Omental fat pad (tissue), 4 donors: ENCODE data around the gene E2F6. TPM values are rescaled to one million over a fixed set of nuclear protein-coding genes. Genes with fewer than 3 reads are reported as not detected.

Experiments
- ATAC-seq: fragments of 150-250 bp; one replicate; pipeline ENCODE4 v1.9.1; 2016; ENCODE audit warnings: mild to moderate bottlenecking, moderate library complexity; ENCODE audit not compliant: low FRiP score
- DNase-seq: peaks from one replicate; pipeline ENCODE4 v3.0.0-alpha.2; 2019; ENCODE audit warnings: low spot score
- CTCF ChIP-seq, 3 donors: fragments of 450-650 bp; IDR thresholded peaks; one replicate each; pipeline ENCODE4 v1.5.1; 2016 to 2017; ENCODE audit warnings: antibody characterized with exemption in 3 of 3, mild to moderate bottlenecking in 3 of 3, moderate library complexity in 2 of 3
- total RNA-seq, 4 donors: library from RNA; depleted of rRNA; stranded (reverse); fragments of >200 nt; gene quantifications; one replicate each; pipeline ENCODE4 v1.1.0, GENCODE V29; 2016

Gene E2F6
- total RNA-seq, 4 donors from 2014 or later: 14.5 to 32.8 (median 25.8) TPM

GRCh38 chr2:11509657-11510360 lies 43.8 kb upstream of the E2F6 start:
- no peak for TF ChIP-seq CTCF (IDR thresholded peaks at IDR 0.05)
- DNase-seq: no peak

GRCh38 chr2:11508279-11508678 lies 42.3 kb upstream of the E2F6 start:
- ATAC-seq (no peak), DNase-seq (no peak)
- no peak for TF ChIP-seq CTCF (IDR thresholded peaks at IDR 0.05)

More at GRCh38 chr2:11509657-11510360, 43.8 kb upstream of the E2F6 start:
- ATAC-seq: no peak

GRCh38 chr2:11507517-11507916 lies 41.6 kb upstream of the E2F6 start:
- DNase-seq (no peak), ATAC-seq (no peak)
- no peak for TF ChIP-seq CTCF (IDR thresholded peaks at IDR 0.05)

GRCh38 chr2:11506611-11506969 lies 40.6 kb upstream of the E2F6 start:
- ATAC-seq: no peak
- DNase-seq: no peak
- TF ChIP-seq CTCF (IDR thresholded peaks at IDR 0.05): no peak

- DNase-seq: no peak
- no peak for TF ChIP-seq CTCF (IDR thresholded peaks at IDR 0.05)
- no peak for ATAC-seq
Measured at GRCh38 chr2:11505652-11506610, 40.0 kb upstream of the E2F6 start.

GRCh38 chr2:11503354-11503927 lies 37.5 kb upstream of the E2F6 start:
- no peak for ATAC-seq
- TF ChIP-seq CTCF (IDR thresholded peaks at IDR 0.05): no peak
- DNase-seq: no peak
